Prostate gland (tissue), 2 donors: ENCODE results near the gene CMTM8.

Source experiments
- CTCF ChIP-seq, 4 experiments: fragments of 200-600 bp in 2 of 4; fragments of 450-650 bp in 2 of 4; sonication (generic) in 2 of 4; IDR thresholded peaks; 1 replicate in 3 of 4; 2 replicates in 1 of 4; pipeline ENCODE4 v1.5.1; 2016 to 2019; ENCODE audit warnings: antibody characterized with exemption in 4 of 4, mild to moderate bottlenecking in 2 of 4, moderate library complexity in 2 of 4
- POLR2A ChIP-seq: fragments of 450-650 bp; IDR thresholded peaks from one replicate; pipeline ENCODE4 v1.6.1; 2016; ENCODE audit warnings: antibody characterized with exemption, mild to moderate bottlenecking

- TF ChIP-seq CTCF (IDR thresholded peaks at IDR 0.05) = no peak
- TF ChIP-seq POLR2A = no peak
Measured at GRCh38 chr3:32322311-32322710, 83.8 kb downstream of the CMTM8 start.
